ENCODE measurements around the gene TEX2.

TEX2 gene

GRCh38 chr17:64243340-64243739 is 19.7 kb downstream of the TEX2 start:
- TF ChIP-seq USF1 (IDR thresholded peaks at IDR 0.05) = no peak
- TF ChIP-seq TAF1 (IDR thresholded peaks at IDR 0.05; ENCODE audit: low read depth) = no peak
- TF ChIP-seq EGR1 (IDR thresholded peaks at IDR 0.05) = no peak
- TF ChIP-seq FOXM1 (IDR thresholded peaks at IDR 0.05; ENCODE audit: borderline replicate concordance, low read depth) = no peak
- TF ChIP-seq CEBPB (IDR thresholded peaks at IDR 0.05) = no peak
- TF ChIP-seq ZBTB7A (IDR thresholded peaks at IDR 0.05; ENCODE audit: low read depth) = no peak
- TF ChIP-seq EP300 (IDR thresholded peaks at IDR 0.05; ENCODE audit: borderline replicate concordance) = no peak
- TF ChIP-seq TCF12 (IDR thresholded peaks at IDR 0.05; ENCODE audit: low read depth) = no peak
- no peak for TF ChIP-seq RAD21 (IDR thresholded peaks at IDR 0.05; ENCODE audit: low read depth)
- TF ChIP-seq YY1 (IDR thresholded peaks at IDR 0.05; ENCODE audit: low read depth) = no peak
- TF ChIP-seq TEAD4 (IDR thresholded peaks at IDR 0.05) = no peak
- TF ChIP-seq REST (IDR thresholded peaks at IDR 0.05; ENCODE audit: low read depth) = no peak
- TF ChIP-seq NFIC (IDR thresholded peaks at IDR 0.05) = no peak
- no peak for TF ChIP-seq MAX (IDR thresholded peaks at IDR 0.05)
- no peak for TF ChIP-seq CREB1 (IDR thresholded peaks at IDR 0.05; ENCODE audit: low read depth)

GRCh38 chr17:64242633-64243032 is 20.4 kb downstream of the TEX2 start:
- no peak for TF ChIP-seq CEBPB (IDR thresholded peaks at IDR 0.05)

- TF ChIP-seq TCF12 (IDR thresholded peaks at IDR 0.05; ENCODE audit: low read depth) (no peak), USF1 (IDR thresholded peaks at IDR 0.05) (no peak), YY1 (IDR thresholded peaks at IDR 0.05; ENCODE audit: low read depth) (no peak), CREB1 (IDR thresholded peaks at IDR 0.05; ENCODE audit: low read depth) (no peak), EP300 (IDR thresholded peaks at IDR 0.05; ENCODE audit: borderline replicate concordance) (no peak), RAD21 (IDR thresholded peaks at IDR 0.05; ENCODE audit: low read depth) (no peak), CEBPB (IDR thresholded peaks at IDR 0.05) (no peak), EGR1 (IDR thresholded peaks at IDR 0.05) (no peak)
These were observed 22.2 kb downstream of the TEX2 start for GRCh38 chr17:64240741-64241347.

- no peak for TF ChIP-seq EP300 (IDR thresholded peaks at IDR 0.05; ENCODE audit: borderline replicate concordance)
- no peak for TF ChIP-seq RAD21 (IDR thresholded peaks at IDR 0.05; ENCODE audit: low read depth)
- no peak for TF ChIP-seq MAX (IDR thresholded peaks at IDR 0.05)
- TF ChIP-seq CREB1 (IDR thresholded peaks at IDR 0.05; ENCODE audit: low read depth) = no peak
- TF ChIP-seq FOXM1 (IDR thresholded peaks at IDR 0.05; ENCODE audit: borderline replicate concordance, low read depth) = no peak
- TF ChIP-seq NFIC (IDR thresholded peaks at IDR 0.05) = no peak
- no peak for TF ChIP-seq CEBPB (IDR thresholded peaks at IDR 0.05)
- TF ChIP-seq ZBTB7A (IDR thresholded peaks at IDR 0.05; ENCODE audit: low read depth) = no peak
- no peak for TF ChIP-seq TAF1 (IDR thresholded peaks at IDR 0.05; ENCODE audit: low read depth)
- no peak for TF ChIP-seq TCF12 (IDR thresholded peaks at IDR 0.05; ENCODE audit: low read depth)
- no peak for TF ChIP-seq USF1 (IDR thresholded peaks at IDR 0.05)
- TF ChIP-seq YY1 (IDR thresholded peaks at IDR 0.05; ENCODE audit: low read depth) = no peak
These were observed 22.8 kb downstream of the TEX2 start for GRCh38 chr17:64240261-64240740.

GRCh38 chr17:64236827-64237403 is 26.1 kb downstream of the TEX2 start:
- TF ChIP-seq TEAD4 (IDR thresholded peaks at IDR 0.05) (no peak), CREB1 (IDR thresholded peaks at IDR 0.05; ENCODE audit: low read depth) (no peak), USF1 (IDR thresholded peaks at IDR 0.05) (no peak), EP300 (IDR thresholded peaks at IDR 0.05; ENCODE audit: borderline replicate concordance) (no peak), TAF1 (IDR thresholded peaks at IDR 0.05; ENCODE audit: low read depth) (no peak), FOXM1 (IDR thresholded peaks at IDR 0.05; ENCODE audit: borderline replicate concordance, low read depth) (no peak), RAD21 (IDR thresholded peaks at IDR 0.05; ENCODE audit: low read depth) (no peak), MAX (IDR thresholded peaks at IDR 0.05) (no peak), REST (IDR thresholded peaks at IDR 0.05; ENCODE audit: low read depth) (no peak), ZBTB7A (IDR thresholded peaks at IDR 0.05; ENCODE audit: low read depth) (no peak)
